Activated B cell treated with CpG ODN at 0.5 μM for 24 hours (primary cell): ENCODE measurements around the gene HOXC11. TPM values are rescaled to one million over a fixed set of nuclear protein-coding genes. Genes with fewer than 3 reads are reported as not detected.

Experiments
- ATAC-seq: fragments of 200-7000 bp; cut with Tn5 transposase; one replicate; pipeline ENCODE4 v1.10.0; 2021; ENCODE audit warnings: low read depth, mild to moderate bottlenecking, moderate library complexity
- CTCF ChIA-PET: fragments of 350-600 bp; sonication (Branson Sonifier 250); formaldehyde crosslinking; loops from one replicate; lab custom pipeline; 2021; ENCODE audit warnings: antibody characterized with exemption; lab: Charles Lee
- POLR2A ChIA-PET: fragments of 350-600 bp; sonication (Branson Sonifier 250); formaldehyde crosslinking; loops from one replicate; lab custom pipeline; 2021; ENCODE audit warnings: antibody characterized with exemption; lab: Charles Lee
- DNase-seq: peaks from one replicate; pipeline ENCODE4 v3.0.0; 2022
- H3K27ac Mint-ChIP-seq: one replicate; pipeline ENCODE4 v1.8.0; 2020; ENCODE audit warnings: mixed read lengths
- H3K27me3 Mint-ChIP-seq: one replicate; pipeline ENCODE4 v1.8.0; 2021; ENCODE audit warnings: mixed read lengths
- H3K36me3 Mint-ChIP-seq: one replicate; pipeline ENCODE4 v1.8.0; 2021; ENCODE audit warnings: low read depth, mixed read lengths
- H3K4me1 Mint-ChIP-seq: one replicate; pipeline ENCODE4 v1.8.0; 2021; ENCODE audit warnings: mixed read lengths
- H3K4me3 Mint-ChIP-seq: one replicate; pipeline ENCODE4 v1.8.0; 2020; ENCODE audit warnings: mild to moderate bottlenecking, mixed read lengths
- H3K9me3 Mint-ChIP-seq: one replicate; pipeline ENCODE4 v1.8.0; 2020; ENCODE audit warnings: mixed read lengths
- intact Hi-C: fragments of 100-400 bp; cut with micrococcal nuclease; formaldehyde crosslinking; loops from one replicate; pipeline ENCODE4 v1.15.1; 2024
- total RNA-seq: library from RNA; stranded (reverse); gene quantifications from 2 replicates; pipeline ENCODE4 v1.2.3, GENCODE V29; 2022
- TF ChIP-seq, protein P1 (sequence below): fragments of 200-600 bp; IDR thresholded peaks from one replicate; pipeline ENCODE4 v1.8.0; 2022; ENCODE audit warnings: antibody characterized with exemption, mild to moderate bottlenecking

Gene HOXC11
- total RNA-seq, 1 donor from 2014 or later: not detected

DNA sequence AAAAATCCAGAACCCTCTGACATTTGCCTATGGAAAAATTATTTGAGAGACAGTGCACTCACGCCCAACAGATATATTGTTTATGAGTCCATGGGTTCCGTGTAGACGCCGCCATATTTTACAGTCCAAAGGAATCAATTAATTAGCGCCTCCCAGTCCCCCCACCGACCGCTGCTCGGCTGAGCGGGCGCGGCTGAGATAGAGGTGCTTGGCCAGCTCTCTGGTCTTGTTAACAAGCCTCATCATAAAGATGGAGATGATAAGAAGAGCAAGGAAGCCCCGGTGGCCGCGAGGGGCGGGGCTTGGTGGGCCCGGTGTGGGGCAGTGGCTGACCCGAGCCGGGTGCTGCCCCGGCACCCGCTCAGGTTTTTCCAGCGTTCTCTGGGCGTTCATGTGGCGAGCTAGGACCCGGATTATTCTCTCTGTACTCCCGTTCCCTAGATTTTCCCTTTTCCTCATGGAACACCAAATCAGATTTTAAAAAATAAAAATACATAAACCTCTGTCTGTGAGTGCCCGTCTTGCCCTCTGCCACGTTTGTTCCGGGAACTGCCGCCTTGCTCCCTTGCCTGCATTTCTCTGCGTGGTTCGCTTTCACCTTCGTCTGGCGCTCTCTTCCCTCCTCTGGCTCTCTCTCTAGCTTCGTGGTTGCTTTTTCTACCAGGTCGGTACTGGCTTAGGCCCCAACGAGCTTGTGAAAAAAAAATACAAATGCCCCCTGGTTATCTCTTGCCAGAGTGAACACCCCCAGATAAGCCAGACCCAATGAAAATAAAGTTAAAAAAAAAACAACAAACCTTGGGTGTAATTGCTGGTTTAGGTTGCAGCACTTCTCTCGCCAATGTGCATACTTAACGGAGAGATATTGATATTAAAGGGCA, 9.3 kb upstream of the HOXC11 start:
- no peaks in the 10 kb centered on the region for H3K36me3 Mint-ChIP-seq
- ChIA-PET POLR2A (interaction anchor here (0.5 to 0.6 kb wide), 2 partner anchors 234 to 583 kb away, joined by 6 to 15 read pairs; partner anchors contain the start of gene SP1), CTCF (no interaction called here)
- TF ChIP-seq, protein P1, sequence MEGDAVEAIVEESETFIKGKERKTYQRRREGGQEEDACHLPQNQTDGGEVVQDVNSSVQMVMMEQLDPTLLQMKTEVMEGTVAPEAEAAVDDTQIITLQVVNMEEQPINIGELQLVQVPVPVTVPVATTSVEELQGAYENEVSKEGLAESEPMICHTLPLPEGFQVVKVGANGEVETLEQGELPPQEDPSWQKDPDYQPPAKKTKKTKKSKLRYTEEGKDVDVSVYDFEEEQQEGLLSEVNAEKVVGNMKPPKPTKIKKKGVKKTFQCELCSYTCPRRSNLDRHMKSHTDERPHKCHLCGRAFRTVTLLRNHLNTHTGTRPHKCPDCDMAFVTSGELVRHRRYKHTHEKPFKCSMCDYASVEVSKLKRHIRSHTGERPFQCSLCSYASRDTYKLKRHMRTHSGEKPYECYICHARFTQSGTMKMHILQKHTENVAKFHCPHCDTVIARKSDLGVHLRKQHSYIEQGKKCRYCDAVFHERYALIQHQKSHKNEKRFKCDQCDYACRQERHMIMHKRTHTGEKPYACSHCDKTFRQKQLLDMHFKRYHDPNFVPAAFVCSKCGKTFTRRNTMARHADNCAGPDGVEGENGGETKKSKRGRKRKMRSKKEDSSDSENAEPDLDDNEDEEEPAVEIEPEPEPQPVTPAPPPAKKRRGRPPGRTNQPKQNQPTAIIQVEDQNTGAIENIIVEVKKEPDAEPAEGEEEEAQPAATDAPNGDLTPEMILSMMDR: no peak
- H3K4me3 Mint-ChIP-seq: no peak overlapping the region
- H3K4me1 Mint-ChIP-seq: peaks cover 24% of the 10 kb centered on the region
- H3K27me3 Mint-ChIP-seq: peaks cover 84% of the 10 kb centered on the region
- no peak for DNase-seq
- peak overlapping the region; percentile 59 for H3K27ac Mint-ChIP-seq
- intact Hi-C loops: loop anchor here (5.0 to 10.0 kb wide), 2 partner anchors 69 to 269 kb away; partner anchors contain the start of gene HOXC5
- peaks cover 9% of the 10 kb centered on the region for H3K9me3 Mint-ChIP-seq
- no peak for ATAC-seq

DNA sequence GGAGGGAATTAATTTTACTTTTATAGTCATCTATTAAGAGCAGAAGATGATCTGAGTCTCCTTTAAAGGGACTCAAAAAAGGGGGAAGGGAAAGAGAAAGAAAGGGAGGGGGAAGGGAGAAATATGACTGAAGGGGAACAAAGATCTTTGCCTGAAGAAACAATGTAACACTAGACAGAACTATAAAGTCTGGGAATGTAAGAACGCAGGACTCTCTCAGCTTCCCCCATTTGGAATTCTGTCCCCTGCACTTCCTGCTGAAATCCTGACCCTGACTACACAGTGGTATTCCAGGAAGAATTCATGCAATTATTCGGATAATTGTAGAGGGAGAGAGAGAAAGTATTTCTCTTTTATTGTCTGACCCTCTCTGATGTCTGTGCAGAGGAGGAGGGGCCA, 8.6 kb upstream of the HOXC11 start:
- H3K4me1 Mint-ChIP-seq: peaks cover 24% of the 10 kb centered on the region
- intact Hi-C loops: loop anchor here (5.0 to 10.0 kb wide), 2 partner anchors 68 to 270 kb away; partner anchors contain the start of gene HOXC5
- H3K27ac Mint-ChIP-seq: no peak overlapping the region
- H3K9me3 Mint-ChIP-seq: peaks cover 9% of the 10 kb centered on the region
- ATAC-seq (no peak), DNase-seq (no peak)
- TF ChIP-seq, protein P1: no peak
- H3K4me3 Mint-ChIP-seq: no peak overlapping the region
- H3K36me3 Mint-ChIP-seq: no peaks in the 10 kb centered on the region
- POLR2A ChIA-PET: interaction anchor here (0.5 to 0.6 kb wide), 2 partner anchors 234 to 584 kb away, joined by 6 to 15 read pairs; partner anchors contain the start of gene SP1
- CTCF ChIA-PET: no interaction called here
- peaks cover 84% of the 10 kb centered on the region for H3K27me3 Mint-ChIP-seq

DNA sequence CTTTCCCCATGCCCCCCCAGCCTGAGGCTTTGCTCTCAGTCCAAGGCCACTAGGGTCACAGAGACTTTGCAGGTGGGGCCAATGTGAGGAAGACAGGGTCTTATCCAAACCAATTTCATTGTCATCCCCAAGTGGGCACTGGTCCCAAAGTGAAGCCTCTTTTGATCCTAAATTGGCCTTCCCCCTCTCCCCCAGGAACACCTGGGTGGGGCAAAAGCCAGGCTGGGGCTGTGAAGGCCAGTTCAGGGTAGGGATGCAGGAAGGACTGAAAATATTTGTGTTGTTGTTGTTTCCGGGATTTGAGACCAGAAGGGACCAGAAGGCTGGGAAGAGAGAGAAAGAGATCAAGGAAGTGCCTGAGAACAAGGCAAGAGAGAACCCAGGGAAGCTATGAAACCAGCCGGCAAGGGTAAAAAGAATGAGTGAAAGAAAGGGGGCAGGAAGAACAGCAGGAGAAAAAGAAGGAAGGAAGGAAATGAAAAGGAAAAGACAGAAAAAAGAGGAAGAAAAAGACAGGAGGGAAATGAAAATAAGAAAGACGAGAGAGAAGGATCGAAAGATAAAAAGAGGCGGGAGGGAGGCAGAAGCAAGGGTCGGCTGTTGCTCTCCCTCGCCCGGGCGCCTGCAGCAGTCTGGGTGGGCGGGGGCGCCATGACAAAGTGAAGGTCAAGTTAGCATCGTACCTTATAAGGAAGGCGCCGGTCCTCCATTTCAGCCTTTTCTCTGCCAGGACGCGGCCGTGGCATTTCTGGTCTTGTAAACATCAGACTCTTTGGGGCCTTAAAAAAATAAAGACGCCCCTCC, 7.4 kb upstream of the HOXC11 start:
- H3K27ac Mint-ChIP-seq: peak overlapping the region; percentile 53
- peaks cover 24% of the 10 kb centered on the region for H3K4me1 Mint-ChIP-seq
- peaks cover 76% of the 10 kb centered on the region for H3K27me3 Mint-ChIP-seq
- TF ChIP-seq, protein P1: no peak
- peak overlapping the region; percentile 16 for H3K4me3 Mint-ChIP-seq
- CTCF ChIA-PET: no interaction called here
- DNase-seq: no peak
- intact Hi-C loops: loop anchor here (10.0 kb wide), 1 partner anchor 271 kb away; no protein-coding TSS in a partner anchor
- peaks cover 4% of the 10 kb centered on the region for H3K9me3 Mint-ChIP-seq
- no peaks in the 10 kb centered on the region for H3K36me3 Mint-ChIP-seq
- no peak for ATAC-seq
- POLR2A ChIA-PET: no interaction called here

DNA sequence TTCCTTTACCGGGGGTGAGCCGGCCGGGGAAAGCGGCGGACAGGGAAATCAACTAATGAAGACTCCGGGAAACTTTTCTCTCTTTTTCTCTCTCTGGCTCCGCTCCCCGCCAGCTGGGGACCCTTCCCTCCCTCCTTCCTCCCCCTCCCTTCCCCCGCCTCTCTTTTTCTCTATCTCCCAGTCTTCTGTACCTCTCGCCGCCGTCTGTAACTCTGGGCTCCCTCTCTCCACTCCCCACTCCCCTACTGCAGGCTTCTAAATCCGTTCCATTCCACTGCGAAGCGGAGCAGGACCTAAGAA, 6.9 kb upstream of the HOXC11 start:
- Mint-ChIP-seq H3K4me1 (peaks cover 24% of the 10 kb centered on the region), H3K9me3 (peaks cover 3% of the 10 kb centered on the region), H3K36me3 (no peaks in the 10 kb centered on the region), H3K27me3 (peaks cover 80% of the 10 kb centered on the region), H3K4me3 (no peak overlapping the region), H3K27ac (no peak overlapping the region)
- intact Hi-C loops: loop anchor here (10.0 kb wide), 1 partner anchor 271 kb away; no protein-coding TSS in a partner anchor
- TF ChIP-seq, protein P1: no peak
- ATAC-seq: no peak
- POLR2A ChIA-PET: no interaction called here
- DNase-seq: no peak
- CTCF ChIA-PET: no interaction called here
